NCI-H146 treated with DMSO at 0.1 percent for 48 hours (cell line): Measurements from ENCODE around the gene MYO10.
"Not testable (repeated sequence)": the region's sequence is repeated elsewhere in the genome, so short reads cannot be mapped to it uniquely, and the experiment has no call there.

Experiments used
- DNase-seq: peaks from one replicate; lab custom pipeline; 2025; ENCODE audit not compliant: unreplicated experiment; lab: John Stamatoyannopoulos, UW

MYO10 gene

DNA sequence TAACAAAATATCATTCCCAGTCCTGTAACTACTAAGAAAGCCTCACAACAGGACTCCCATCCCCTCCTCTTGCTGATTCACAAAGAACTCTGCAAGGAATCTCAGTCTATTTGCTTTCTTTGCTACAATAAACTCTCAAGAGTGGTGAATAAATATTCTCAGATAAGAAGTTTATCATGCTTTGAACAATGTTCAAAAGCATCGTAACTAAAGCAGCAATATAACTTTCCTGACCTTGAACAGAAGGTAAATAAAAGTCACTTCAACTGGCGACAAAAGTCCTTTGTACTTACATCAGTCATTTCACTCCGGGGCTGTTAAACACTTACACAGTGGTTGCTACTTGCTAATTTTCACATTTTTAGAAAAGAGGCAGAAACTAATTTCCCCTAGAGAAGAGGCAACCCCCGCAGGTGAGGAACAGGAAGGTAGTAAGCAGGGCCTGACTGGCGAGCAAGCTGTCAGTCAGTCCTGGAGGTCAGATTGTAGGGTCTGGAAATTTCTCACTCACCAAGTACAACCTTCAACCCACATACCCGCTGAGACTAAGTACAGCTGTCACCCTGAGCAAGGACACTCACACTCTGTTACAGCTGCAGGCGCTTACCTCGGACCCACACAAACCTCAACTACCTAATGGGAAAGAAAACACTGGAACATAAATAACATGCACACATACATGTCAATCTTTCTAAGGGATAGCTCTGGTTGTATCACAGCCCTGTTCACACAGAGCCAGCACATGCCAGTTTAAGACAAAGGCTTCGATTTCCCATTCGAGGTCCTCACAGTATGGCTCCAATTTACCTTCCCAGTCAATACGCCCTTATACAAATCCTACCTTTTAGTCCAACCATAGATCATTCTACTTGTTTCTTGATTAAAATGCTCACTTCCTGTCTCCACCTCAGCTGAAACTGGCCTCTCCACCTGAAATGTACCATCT, 214.7 kb downstream of the MYO10 start:
- peak; percentile 68 for DNase-seq

DNA sequence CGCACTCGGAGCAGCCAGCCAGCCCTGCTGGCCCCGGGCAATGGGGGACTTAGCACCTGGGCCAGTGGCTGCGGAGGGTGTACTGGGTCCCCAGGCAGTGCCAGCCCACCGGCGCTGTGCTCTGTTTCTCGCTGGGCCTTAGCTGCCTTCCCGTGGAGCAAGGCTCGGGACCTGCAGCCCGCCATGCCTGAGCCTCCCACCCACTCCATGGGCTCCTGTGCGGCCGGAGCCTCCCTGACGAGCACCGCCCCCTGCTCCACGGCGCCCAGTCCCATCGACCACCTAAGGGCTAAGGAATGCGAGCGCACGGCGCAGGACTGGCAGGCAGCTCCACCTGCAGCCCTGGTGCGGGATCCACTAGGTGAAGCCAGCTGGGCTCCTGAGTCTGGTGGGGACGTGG, 218.1 kb downstream of the MYO10 start:
- not testable (repeated sequence) for DNase-seq

- DNase-seq: peak; percentile 77
Measured at GRCh38 chr5:16713386-16713928, 222.6 kb downstream of the MYO10 start.

DNA sequence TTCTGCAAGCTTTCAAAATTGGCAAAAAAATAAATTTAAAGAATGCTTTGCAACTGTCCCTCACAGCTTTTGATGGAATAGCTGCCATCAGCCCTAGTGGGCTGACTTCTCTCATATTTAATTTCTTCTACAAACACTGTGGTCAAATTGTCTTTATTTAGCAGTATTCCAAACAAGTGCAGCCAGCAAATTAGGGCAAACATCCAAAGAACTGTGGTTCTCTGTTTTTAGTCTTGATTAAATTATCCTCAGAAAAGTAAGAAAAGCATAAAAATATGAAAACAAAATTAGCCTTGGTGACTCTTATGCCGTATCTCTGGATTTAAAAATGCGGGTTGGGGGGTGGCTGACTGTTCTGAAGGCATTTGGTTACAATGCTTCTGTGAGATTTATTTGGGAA, 223.5 kb downstream of the MYO10 start:
- DNase-seq: no peak

DNA sequence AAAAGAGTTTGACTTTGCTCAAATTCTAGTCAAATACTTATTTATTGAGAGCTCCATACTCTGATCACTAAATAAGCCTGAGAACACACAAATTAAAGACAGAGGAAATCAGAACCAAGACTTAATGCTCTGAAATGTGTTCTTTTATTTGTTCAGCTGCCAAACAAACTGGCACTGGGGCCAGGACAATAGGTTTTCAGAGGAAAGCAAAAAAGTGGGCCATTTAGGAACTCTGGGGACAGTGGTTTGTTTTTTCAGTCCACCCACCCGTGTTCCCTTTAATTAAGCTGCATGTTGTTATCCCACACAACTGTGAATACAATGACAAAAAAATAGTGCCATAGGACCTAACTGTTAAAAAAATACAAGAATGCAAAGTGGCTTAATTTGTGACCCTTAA, 223.9 kb downstream of the MYO10 start:
- DNase-seq: peak; percentile 77

DNA sequence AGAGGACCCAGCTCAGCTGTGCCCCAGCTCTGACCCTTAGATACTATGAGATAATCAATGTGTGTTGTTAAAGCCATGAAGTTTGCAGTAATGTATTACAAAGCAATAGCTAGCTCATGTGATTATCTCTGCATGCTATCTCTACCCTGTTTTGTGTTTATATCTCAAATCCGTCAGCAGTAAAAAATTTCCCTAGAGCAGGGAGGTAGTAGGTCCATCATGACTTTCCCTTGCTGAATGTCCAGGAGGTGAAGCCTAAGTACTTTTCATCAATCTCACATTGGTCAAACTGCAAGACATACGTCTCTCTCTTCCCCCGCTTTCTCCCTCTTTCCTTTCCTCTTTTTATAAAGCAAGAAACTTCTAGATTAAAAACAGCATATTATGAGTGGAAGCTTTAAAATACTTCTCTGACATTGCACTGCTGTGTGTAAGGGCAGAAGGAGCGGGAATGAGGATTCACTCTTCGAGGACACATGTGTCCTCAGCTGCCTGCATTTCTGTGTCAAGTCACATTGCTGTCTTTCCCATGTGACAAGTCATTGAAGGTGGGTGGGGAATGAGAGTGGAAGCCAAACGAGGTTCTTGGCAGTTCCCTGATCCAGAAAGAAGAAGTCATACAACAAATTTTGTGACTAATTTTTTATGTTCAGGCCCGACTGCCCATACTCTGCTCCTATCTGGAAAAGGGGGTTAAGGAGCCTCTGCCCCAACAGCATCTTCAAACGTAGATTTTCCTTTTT, 226.2 kb downstream of the MYO10 start:
- no peak for DNase-seq

DNA sequence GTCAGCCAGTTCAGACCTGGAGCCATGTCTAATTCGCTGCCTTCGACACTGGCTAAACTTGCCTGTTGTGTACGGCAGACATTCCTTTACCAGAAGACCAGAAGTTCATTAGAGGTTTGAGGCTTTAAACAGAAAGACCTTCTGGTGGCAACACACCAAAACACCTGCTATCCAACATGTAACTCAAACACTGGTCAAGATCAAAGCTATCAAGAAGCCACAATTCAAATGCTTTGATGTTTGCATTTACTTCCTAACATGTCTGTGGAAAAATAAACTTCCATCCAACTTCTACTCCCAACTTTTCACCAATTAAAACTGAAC, 228.3 kb downstream of the MYO10 start:
- no peak for DNase-seq

DNA sequence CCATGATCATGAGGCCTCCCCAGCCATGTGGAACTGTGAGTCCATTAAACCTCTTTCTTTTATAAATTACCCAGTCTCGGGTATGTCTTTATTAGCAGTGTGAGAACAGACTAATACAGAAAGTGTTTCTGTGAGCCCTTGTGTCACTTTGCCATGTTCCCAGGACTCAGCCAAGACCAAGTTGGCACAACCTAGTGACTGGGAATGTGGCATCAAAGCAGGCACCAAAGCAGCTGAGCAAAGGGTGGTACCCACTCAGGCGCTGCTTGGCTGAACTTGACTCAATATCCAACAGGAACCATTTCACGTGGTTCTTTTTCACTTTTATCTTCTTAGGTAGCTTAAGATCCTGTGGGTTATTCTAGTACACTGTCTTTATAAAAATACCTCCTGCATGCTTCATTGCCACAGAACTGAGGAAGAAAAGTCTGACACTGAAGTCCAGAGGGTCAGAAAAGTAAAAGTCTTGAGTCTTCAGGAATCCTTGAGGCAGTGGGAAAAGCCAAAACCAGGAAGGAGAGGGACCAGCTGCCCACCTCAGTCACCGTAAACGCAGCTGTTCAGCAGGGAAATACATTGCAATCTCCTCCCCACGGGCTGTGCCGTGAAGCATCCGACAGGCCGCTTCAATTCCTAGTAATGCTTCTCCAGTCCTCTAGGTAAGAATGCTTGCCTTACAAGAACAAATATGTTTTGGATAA, 228.8 kb downstream of the MYO10 start:
- no peak for DNase-seq

DNA sequence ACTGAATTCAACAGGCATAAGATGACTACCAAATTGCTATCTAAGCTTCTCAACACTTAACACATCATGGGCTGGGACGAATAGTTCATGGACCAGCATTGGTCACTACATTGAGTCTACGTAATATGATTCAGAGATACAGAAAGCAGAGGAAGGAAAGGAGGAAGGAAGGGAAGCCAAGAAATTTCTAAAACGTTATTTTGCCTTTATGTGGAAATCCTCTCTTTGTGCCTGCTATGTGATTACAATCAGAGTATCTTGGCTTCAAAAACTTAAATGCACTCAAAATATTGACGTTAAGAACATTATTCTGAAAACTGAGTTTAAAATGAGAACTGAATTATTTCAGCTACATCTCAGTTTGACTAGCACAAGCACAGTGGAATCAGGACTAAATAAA, 231.1 kb downstream of the MYO10 start:
- DNase-seq: no peak

- DNase-seq: no peak
Measured at GRCh38 chr5:16702964-16703363, 233.1 kb downstream of the MYO10 start.

GRCh38 chr5:16701134-16702099, 234.7 kb downstream of the MYO10 start:
- DNase-seq: no peak

- DNase-seq: no peak
Measured at GRCh38 chr5:16700081-16700480, 236.0 kb downstream of the MYO10 start.

DNA sequence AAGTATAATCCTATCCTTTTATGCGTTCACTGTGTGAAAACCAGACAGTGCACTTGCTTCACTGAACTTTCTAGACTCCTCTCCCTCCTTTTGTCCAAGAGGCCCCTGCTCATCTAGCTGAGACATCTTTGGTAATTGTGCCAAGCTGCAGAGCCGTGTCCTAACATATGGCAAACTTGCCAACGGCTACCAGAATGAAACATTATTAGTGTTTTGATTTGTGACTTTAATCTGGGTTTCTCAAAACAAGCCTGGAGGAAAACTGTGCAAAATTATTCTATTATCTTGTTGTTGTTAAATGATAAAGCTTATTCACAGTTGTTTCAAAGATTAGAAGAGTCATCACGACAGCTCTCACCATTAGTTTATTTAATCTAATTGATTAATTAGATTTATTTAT, 240.3 kb downstream of the MYO10 start:
- no peak for DNase-seq

DNA sequence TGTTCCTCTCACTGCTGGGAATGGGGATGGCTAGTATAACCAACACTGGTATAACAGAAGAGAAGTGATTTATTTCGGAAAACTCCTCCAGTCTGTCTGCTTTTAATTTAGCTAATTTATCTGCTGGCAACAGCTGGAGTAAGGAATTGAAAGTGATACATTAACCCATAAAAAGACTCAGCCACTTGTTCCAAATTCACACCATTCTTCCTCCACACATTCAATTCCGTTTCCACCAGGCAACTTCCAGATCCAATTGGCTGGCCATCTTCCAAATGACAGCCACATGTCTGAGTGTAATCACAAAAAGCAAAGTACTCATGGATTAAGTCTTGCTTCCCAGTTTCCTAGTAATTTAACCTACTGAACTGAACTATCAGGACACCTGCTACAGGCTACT, 242.2 kb downstream of the MYO10 start:
- DNase-seq: no peak

DNA sequence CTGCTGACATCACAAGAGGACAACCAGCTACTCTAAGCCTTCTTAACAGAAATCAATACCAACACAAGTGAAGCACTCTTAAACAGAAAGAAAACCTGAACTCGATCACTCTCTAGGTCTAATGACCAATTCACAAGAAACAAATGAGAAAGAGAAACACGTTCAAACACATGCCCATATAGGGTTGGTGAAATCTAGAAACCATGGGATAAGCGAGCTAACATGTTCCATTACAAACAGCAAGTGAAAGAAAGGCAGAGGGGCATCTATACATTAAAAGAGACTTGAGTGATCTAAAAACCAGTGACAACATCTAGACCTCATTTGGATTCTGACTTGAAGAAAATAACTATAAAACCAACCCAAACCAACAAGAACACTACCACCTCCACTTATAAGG, 244.4 kb downstream of the MYO10 start:
- no peak for DNase-seq

DNA sequence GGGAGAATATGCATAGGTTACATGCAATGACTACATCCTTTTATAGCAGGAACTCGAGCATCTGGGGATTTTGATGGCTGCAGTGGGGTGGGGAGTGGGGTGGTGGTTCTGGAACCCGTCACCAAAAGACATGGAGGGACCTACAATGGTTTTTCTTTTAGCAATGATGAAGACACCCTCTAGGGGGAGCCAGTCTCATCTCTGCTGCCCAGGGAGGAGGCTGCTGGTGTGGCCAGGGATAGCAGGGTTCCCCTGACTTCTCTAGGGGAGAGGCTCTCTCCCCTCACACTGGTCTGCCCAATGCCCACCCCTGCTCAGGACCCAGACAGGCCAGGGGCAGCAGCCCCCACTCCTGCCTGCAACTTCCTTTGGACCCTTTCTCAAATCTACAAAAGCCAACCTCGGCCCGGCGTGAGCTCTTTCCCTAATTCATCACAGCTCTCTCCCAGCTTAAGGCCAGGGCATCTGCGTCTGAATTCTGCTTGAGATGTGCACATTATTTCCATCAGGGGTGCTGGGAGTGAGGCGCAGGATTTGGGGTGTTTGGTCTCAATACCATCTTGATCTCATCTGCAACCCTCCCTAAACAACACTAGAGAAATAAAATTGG, 245.7 kb downstream of the MYO10 start:
- no peak for DNase-seq

GRCh38 chr5:16687898-16688297, 248.2 kb downstream of the MYO10 start:
- DNase-seq: no peak

DNA sequence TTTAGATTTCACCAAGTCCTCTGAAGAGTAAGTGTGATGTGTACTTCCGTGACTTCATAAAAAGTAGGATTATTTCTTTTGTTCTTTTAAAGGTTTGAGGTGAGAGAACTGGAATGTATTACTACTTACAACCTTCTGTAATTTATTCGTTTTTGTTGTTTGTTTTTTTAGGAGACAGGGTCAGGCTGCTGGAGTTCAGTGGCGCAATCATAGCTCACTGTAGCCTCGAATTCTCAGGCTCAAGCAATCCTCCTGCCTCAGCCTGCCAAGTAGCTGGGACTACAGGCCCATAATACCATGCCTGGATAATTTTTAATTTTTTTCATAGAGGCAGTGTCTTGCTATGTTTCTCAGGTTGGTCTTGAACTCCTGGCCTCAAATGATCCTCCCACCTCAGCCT, 251.0 kb downstream of the MYO10 start:
- no peak for DNase-seq

- no peak for DNase-seq
Measured at GRCh38 chr5:16681876-16682275, 254.2 kb downstream of the MYO10 start.

- DNase-seq: no peak
Measured at GRCh38 chr5:16679863-16680262, 256.2 kb downstream of the MYO10 start.
